Esophagus muscularis mucosa (tissue), 3 donors: Measurements from ENCODE around the gene GAS2.

Source experiments
- POLR2A ChIP-seq: fragments of 450-650 bp; IDR thresholded peaks from one replicate; pipeline ENCODE4 v1.6.1; 2017; ENCODE audit warnings: antibody characterized with exemption, moderate library complexity, mild to moderate bottlenecking, low read depth
- TF ChIP-seq, protein P1 (sequence below), 3 experiments: fragments of 200-600 bp in 2 of 3; fragments of 450-650 bp in 1 of 3; sonication (generic) in 2 of 3; IDR thresholded peaks; one replicate each; pipeline ENCODE4 v1.5.1; 2017 to 2019; ENCODE audit warnings: antibody characterized with exemption in 3 of 3, mild to moderate bottlenecking in 2 of 3, moderate library complexity in 1 of 3

DNA sequence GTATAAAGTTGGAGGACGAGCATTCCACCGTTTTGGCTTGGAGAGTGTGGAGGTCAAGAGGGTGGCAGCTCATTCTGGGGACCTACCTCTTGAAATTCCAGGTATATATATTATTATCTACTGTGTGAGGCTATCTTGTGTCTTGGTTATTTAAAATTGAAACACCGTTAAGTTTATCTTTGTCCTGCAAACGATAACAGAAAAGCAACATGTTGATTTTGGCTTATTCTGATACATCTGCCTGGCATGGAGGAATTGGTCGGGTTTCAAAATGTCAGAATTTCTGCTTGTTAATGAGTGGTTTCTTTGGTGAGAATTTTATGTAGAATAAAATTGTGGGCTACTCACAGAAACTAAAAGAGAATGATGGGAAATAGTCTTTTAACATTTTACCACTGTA, 108.8 kb downstream of the GAS2 start:
- TF ChIP-seq, protein P1, sequence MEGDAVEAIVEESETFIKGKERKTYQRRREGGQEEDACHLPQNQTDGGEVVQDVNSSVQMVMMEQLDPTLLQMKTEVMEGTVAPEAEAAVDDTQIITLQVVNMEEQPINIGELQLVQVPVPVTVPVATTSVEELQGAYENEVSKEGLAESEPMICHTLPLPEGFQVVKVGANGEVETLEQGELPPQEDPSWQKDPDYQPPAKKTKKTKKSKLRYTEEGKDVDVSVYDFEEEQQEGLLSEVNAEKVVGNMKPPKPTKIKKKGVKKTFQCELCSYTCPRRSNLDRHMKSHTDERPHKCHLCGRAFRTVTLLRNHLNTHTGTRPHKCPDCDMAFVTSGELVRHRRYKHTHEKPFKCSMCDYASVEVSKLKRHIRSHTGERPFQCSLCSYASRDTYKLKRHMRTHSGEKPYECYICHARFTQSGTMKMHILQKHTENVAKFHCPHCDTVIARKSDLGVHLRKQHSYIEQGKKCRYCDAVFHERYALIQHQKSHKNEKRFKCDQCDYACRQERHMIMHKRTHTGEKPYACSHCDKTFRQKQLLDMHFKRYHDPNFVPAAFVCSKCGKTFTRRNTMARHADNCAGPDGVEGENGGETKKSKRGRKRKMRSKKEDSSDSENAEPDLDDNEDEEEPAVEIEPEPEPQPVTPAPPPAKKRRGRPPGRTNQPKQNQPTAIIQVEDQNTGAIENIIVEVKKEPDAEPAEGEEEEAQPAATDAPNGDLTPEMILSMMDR (IDR thresholded peaks at IDR 0.05): no peak
- TF ChIP-seq POLR2A: no peak
